ENCODE measurements around the gene ZNF425.
"Not testable (repeated sequence)": the region's sequence is repeated elsewhere in the genome, so short reads cannot be mapped to it uniquely, and the experiment has no call there.

ZNF425 gene

GRCh38 chr7:149071641-149072437 is 54.3 kb downstream of the ZNF425 start:
- DNase-seq, result no peak

GRCh38 chr7:149071182-149071635 is 54.9 kb downstream of the ZNF425 start:
- no peak for DNase-seq

DNA sequence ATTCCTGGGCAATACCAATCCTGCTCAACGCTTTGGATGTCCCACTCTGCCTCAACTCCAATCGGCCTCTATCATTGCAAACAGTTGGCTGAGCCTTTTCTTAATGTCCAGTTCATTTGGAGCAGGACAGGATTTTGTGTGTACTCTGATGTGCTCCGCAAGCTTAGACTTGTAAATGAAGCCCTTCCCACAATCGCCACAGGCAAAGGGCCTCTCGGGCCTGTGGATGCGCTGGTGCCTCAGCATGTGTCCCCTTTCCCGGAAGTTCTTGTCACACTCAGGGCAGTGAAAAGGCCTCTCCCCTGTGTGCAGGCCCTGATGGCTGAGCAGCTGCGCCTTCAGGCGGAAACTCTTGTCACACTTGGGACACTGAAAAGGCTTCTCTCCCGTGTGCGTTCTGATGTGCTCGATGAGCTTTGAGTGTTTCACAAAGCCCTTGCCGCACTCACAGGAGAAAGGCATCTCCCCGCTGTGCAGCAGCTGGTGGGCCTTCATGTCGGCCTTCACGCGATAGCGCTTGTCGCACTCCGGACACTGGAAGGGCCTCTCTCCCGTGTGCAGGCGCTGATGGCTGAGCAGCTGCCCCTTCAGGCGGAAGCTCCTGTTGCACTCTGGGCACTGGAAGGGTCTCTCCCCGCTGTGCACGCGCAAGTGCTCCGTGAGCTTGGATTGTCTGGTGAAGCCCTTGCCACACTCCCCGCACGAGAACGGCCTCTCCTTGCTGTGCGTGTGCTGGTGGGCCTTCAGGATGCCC is 55.6 kb downstream of the ZNF425 start:
- DNase-seq, result no peak

- no peak for DNase-seq
These were observed 58.3 kb downstream of the ZNF425 start for GRCh38 chr7:149067869-149068268.

- DNase-seq, result no peak
These were observed 62.6 kb downstream of the ZNF425 start for GRCh38 chr7:149063476-149063875.

- not testable (repeated sequence) for DNase-seq
These were observed 63.8 kb downstream of the ZNF425 start for GRCh38 chr7:149062217-149062899.

DNA sequence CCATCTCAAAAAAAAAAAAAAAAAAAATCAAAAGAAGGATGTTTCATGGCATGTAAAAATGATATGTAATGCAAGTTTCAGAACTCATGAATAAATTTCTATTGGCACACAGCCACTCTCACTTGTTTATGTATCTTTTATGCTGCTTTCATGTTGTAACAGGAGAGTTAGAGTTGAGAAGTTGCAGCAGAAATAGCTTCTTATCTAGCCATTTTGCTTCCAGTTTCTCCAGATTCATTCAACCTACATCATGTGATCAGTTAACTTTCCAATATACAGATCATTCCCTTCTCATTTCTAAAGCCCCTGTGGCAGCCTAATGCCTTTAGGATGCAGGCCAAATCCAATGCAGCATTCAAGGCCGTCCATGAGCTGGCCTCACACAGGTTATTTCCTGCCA is 66.0 kb downstream of the ZNF425 start:
- DNase-seq, result no peak

DNA sequence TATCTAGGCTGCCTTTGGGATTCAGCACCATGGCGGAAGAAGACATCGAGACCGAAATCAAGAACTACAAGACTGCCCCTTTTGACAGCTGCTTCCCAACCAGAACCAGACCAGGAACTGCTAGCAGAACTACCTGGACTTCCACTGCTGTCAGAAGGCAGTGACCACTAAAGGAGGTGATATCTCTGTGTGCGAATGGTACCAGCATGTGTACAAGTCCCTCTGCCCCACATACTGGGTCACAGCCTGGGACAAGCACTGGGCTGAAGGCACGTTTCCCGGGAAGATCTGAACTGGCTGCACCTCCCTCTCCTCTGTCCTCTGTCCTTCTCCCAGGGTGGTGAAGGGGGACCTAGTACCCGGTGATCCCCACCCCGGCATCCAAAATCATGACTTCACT is 72.2 kb downstream of the ZNF425 start:
- DNase-seq, result no peak

DNA sequence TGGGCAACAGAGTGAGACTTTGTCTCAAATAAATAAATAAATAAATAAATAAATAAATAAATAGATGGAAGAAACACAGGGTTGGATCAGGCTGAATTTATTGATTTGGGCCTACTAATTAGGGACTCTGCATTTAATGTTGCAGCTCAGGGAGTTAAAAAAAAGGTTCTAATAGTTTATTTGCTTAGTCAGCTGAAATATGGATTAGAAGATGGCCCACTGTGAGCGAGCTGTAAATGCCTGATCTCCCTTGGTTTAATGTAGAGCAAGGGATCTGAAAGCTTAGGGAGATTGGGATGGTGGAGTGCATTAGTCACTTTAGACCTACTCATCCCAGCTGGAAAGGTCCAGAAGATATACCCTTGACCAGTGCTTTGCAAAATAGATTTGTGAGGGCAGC is 72.7 kb downstream of the ZNF425 start:
- no peak for DNase-seq
